SK-N-SH treated with all-trans-retinoic acid at 6 μM for 48 hours (cell line): Measurements from ENCODE around the gene RTN4RL1.

Experiments
- ATAC-seq: fragments of 200-7000 bp; cut with Tn5 transposase; 3 replicates; pipeline ENCODE4 v1.9.1; 2020; ENCODE audit warnings: mild to moderate bottlenecking, moderate library complexity
- ARNTL ChIP-seq: fragments of 450-650 bp; formaldehyde crosslinking; IDR thresholded peaks from 2 replicates; pipeline ENCODE4 v1.5.0; 2020; ENCODE audit warnings: low read depth, mild to moderate bottlenecking, moderate library complexity, borderline replicate concordance
- BACH2 ChIP-seq: fragments of 250-450 bp; sonication (Bioruptor Pico); IDR thresholded peaks from 2 replicates; pipeline ENCODE4 v1.9.0; 2021; ENCODE audit warnings: mild to moderate bottlenecking, borderline replicate concordance
- CSDC2 ChIP-seq: fragments of 250-450 bp; sonication (Bioruptor Pico); IDR thresholded peaks from 2 replicates; pipeline ENCODE4 v1.5.0; 2020; ENCODE audit warnings: mild to moderate bottlenecking, moderate library complexity
- ESRRG ChIP-seq: fragments of 250-450 bp; sonication (Bioruptor Pico); IDR thresholded peaks from 2 replicates; pipeline ENCODE4 v1.6.1; 2021; ENCODE audit warnings: mild to moderate bottlenecking
- GLIS3 ChIP-seq: fragments of 250-450 bp; sonication (Bioruptor Pico); IDR thresholded peaks from 2 replicates; pipeline ENCODE4 v1.5.0; 2020; ENCODE audit warnings: mild to moderate bottlenecking, moderate library complexity
- ISL1 ChIP-seq: fragments of 250-450 bp; sonication (Bioruptor Pico); IDR thresholded peaks from 2 replicates; pipeline ENCODE4 v2.1.2; 2022; ENCODE audit warnings: mild to moderate bottlenecking, moderate library complexity
- OSR1 ChIP-seq: fragments of 250-450 bp; sonication (Bioruptor Pico); IDR thresholded peaks from 2 replicates; pipeline ENCODE4 v1.8.0; 2022; ENCODE audit warnings: moderate library complexity, mild to moderate bottlenecking, inconsistent platforms
- PATZ1 ChIP-seq: fragments of 250-450 bp; sonication (Bioruptor Pico); IDR thresholded peaks from 2 replicates; pipeline ENCODE4 v1.8.0; 2020; ENCODE audit warnings: mild to moderate bottlenecking, moderate library complexity, borderline replicate concordance
- PPARA ChIP-seq: fragments of 250-450 bp; sonication (Bioruptor Pico); IDR thresholded peaks from 2 replicates; pipeline ENCODE4 v1.5.0; 2020; ENCODE audit warnings: mild to moderate bottlenecking, borderline replicate concordance
- RARB ChIP-seq: fragments of 250-450 bp; sonication (Bioruptor Pico); IDR thresholded peaks from 2 replicates; pipeline ENCODE4 v1.8.0; 2021; ENCODE audit warnings: mild to moderate bottlenecking, moderate library complexity
- SNAI2 ChIP-seq: fragments of 250-450 bp; sonication (Bioruptor Pico); IDR thresholded peaks from 2 replicates; pipeline ENCODE4 v1.5.0; 2020; ENCODE audit warnings: mild to moderate bottlenecking, moderate library complexity
- TOX ChIP-seq: fragments of 250-450 bp; sonication (Bioruptor Pico); IDR thresholded peaks from 2 replicates; pipeline ENCODE4 v1.8.0; 2021; ENCODE audit warnings: mild to moderate bottlenecking, moderate library complexity, borderline replicate concordance
- TSHZ2 ChIP-seq: fragments of 250-450 bp; sonication (Bioruptor Pico); IDR thresholded peaks from 2 replicates; pipeline ENCODE4 v1.5.0; 2020; ENCODE audit warnings: mild to moderate bottlenecking, moderate library complexity
- ZC3H10 ChIP-seq: fragments of 250-450 bp; sonication (Bioruptor Pico); IDR thresholded peaks from 2 replicates; pipeline ENCODE4 v1.5.1; 2021; ENCODE audit warnings: mild to moderate bottlenecking, moderate library complexity
- ZFP30 ChIP-seq: fragments of 450-650 bp; formaldehyde crosslinking; IDR thresholded peaks from 2 replicates; pipeline ENCODE4 v1.5.0; 2022; ENCODE audit warnings: mild to moderate bottlenecking, moderate library complexity
- ZNF70 ChIP-seq: fragments of 450-650 bp; formaldehyde crosslinking; IDR thresholded peaks from 2 replicates; pipeline ENCODE4 v1.5.0; 2020; ENCODE audit warnings: mild to moderate bottlenecking, moderate library complexity
- ZNF8 ChIP-seq: fragments of 450-650 bp; formaldehyde crosslinking; IDR thresholded peaks from 2 replicates; pipeline ENCODE4 v1.5.0; 2020; ENCODE audit warnings: mild to moderate bottlenecking, moderate library complexity
- TF ChIP-seq, protein P1 (sequence below): fragments of 250-450 bp; sonication (Bioruptor Pico); IDR thresholded peaks from 2 replicates; pipeline ENCODE4 v1.5.1; 2021; ENCODE audit warnings: mild to moderate bottlenecking, moderate library complexity
- TF ChIP-seq, protein P2 (sequence below): fragments of 250-450 bp; sonication (Bioruptor Pico); IDR thresholded peaks from 2 replicates; pipeline ENCODE4 v1.5.1; 2020; ENCODE audit warnings: low read depth, mild to moderate bottlenecking, moderate library complexity
- TF ChIP-seq, protein P3 (sequence below): fragments of 250-450 bp; sonication (Bioruptor Pico); IDR thresholded peaks from 2 replicates; pipeline ENCODE4 v1.8.0; 2021; ENCODE audit warnings: low read depth, mild to moderate bottlenecking, moderate library complexity, borderline replicate concordance

The RTN4RL1 gene

GRCh38 chr17:2049333-2050299 lies 24.5 kb upstream of the RTN4RL1 start:
- TF ChIP-seq TSHZ2 (CRISPR knock-in tag) (0 out of 2 replicates have a peak, but pooled peaks have one; percentile 11), ZFP30 (no peak), CSDC2 (0 out of 2 replicates have a peak, but pooled peaks have one; percentile 15)
- ATAC-seq: peak; percentile 46

GRCh38 chr17:2048805-2049204 lies 23.7 kb upstream of the RTN4RL1 start:
- TF ChIP-seq, protein P1, sequence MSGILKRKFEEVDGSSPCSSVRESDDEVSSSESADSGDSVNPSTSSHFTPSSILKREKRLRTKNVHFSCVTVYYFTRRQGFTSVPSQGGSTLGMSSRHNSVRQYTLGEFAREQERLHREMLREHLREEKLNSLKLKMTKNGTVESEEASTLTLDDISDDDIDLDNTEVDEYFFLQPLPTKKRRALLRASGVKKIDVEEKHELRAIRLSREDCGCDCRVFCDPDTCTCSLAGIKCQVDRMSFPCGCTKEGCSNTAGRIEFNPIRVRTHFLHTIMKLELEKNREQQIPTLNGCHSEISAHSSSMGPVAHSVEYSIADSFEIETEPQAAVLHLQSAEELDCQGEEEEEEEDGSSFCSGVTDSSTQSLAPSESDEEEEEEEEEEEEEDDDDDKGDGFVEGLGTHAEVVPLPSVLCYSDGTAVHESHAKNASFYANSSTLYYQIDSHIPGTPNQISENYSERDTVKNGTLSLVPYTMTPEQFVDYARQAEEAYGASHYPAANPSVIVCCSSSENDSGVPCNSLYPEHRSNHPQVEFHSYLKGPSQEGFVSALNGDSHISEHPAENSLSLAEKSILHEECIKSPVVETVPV: no peak
- no peak for TF ChIP-seq PPARA (CRISPR knock-in tag)
- no peak for TF ChIP-seq ZNF8 (CRISPR knock-in tag)
- TF ChIP-seq ARNTL: no peak
- no peak for TF ChIP-seq ZFP30
- TF ChIP-seq, protein P2, sequence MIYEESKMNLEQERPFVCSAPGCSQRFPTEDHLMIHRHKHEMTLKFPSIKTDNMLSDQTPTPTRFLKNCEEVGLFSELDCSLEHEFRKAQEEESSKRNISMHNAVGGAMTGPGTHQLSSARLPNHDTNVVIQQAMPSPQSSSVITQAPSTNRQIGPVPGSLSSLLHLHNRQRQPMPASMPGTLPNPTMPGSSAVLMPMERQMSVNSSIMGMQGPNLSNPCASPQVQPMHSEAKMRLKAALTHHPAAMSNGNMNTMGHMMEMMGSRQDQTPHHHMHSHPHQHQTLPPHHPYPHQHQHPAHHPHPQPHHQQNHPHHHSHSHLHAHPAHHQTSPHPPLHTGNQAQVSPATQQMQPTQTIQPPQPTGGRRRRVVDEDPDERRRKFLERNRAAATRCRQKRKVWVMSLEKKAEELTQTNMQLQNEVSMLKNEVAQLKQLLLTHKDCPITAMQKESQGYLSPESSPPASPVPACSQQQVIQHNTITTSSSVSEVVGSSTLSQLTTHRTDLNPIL (CRISPR knock-in tag): no peak
- no peak for TF ChIP-seq BACH2
- TF ChIP-seq OSR1: no peak
- TF ChIP-seq ZC3H10 (CRISPR knock-in tag): no peak
- no peak for ATAC-seq

DNA sequence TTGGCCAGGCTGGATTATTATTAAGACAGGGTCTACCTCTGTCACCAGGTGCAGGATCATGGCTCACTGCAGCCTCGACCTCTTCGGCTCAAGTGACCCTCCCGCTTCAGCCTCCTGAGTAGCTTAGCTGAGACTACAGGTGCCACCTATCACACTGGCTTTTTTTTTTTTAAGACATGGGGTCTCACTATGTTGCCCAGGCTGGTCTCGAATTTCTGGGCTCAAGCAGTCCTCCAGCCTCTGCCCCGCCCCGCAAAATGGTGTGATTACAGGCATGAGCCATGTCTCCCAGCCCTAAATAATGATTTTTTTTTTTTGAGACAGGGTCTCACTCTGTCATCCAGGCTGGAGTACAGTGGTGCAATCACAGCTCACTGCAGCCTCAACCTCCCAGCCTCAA lies 22.5 kb upstream of the RTN4RL1 start:
- TF ChIP-seq BACH2 (no peak), RARB (CRISPR knock-in tag) (no peak), PPARA (CRISPR knock-in tag) (no peak), SNAI2 (CRISPR knock-in tag) (no peak), ZFP30 (no peak), ZNF70 (no peak), OSR1 (no peak), ZNF8 (CRISPR knock-in tag) (no peak)
- ATAC-seq: no peak

GRCh38 chr17:2044263-2044894 lies 19.2 kb upstream of the RTN4RL1 start:
- no peak for ATAC-seq

GRCh38 chr17:2043785-2044184 lies 18.7 kb upstream of the RTN4RL1 start:
- ATAC-seq: no peak
- no peak for TF ChIP-seq ISL1
- TF ChIP-seq, all 23 proteins: peak for 0

More at GRCh38 chr17:2044263-2044894, 19.2 kb upstream of the RTN4RL1 start:
- TF ChIP-seq ARNTL: no peak
- no peak for TF ChIP-seq TOX (CRISPR knock-in tag)
- TF ChIP-seq, all 23 proteins: peak for 0

DNA sequence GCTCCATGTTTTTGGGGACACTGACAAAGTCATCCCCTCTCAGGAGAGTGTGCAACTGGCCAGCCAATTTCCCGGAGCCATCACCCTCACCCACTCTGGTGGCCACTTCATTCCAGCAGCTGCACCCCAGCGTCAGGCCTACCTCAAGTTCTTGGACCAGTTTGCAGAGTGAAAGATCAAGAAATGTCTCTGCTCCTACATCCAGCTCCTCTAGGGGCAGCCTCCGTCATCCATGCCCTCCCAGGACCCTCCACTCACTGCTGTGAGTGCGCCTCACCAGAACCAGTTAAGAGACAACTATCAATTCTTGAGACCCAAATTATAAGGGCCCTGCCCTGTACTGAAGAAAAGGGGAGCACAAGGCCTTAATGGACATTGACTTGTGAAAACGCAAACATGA lies 17.8 kb upstream of the RTN4RL1 start:
- ATAC-seq: no peak
- no peak for TF ChIP-seq RARB (CRISPR knock-in tag)
- no peak for TF ChIP-seq ISL1
- TF ChIP-seq, protein P3, sequence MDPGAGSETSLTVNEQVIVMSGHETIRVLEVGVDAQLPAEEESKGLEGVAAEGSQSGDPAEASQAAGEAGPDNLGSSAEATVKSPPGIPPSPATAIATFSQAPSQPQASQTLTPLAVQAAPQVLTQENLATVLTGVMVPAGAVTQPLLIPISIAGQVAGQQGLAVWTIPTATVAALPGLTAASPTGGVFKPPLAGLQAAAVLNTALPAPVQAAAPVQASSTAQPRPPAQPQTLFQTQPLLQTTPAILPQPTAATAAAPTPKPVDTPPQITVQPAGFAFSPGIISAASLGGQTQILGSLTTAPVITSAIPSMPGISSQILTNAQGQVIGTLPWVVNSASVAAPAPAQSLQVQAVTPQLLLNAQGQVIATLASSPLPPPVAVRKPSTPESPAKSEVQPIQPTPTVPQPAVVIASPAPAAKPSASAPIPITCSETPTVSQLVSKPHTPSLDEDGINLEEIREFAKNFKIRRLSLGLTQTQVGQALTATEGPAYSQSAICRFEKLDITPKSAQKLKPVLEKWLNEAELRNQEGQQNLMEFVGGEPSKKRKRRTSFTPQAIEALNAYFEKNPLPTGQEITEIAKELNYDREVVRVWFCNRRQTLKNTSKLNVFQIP (CRISPR knock-in tag): no peak
- TF ChIP-seq ARNTL: no peak
- no peak for TF ChIP-seq OSR1
- no peak for TF ChIP-seq ESRRG
- TF ChIP-seq GLIS3 (CRISPR knock-in tag): no peak
- no peak for TF ChIP-seq ZNF8 (CRISPR knock-in tag)
- TF ChIP-seq PATZ1 (CRISPR knock-in tag): no peak
- no peak for TF ChIP-seq PPARA (CRISPR knock-in tag)
- TF ChIP-seq, protein P2 (CRISPR knock-in tag): no peak
- TF ChIP-seq CSDC2: no peak
